Pancreas (tissue), 10 donors: ENCODE data around the gene EIF6. TPM values are rescaled to one million over a fixed set of nuclear protein-coding genes. Genes with fewer than 3 reads are reported as not detected.

Experiments used
- ATAC-seq, 4 donors: fragments of 200-7000 bp; cut with Tn5 transposase; one replicate each; pipeline versions ENCODE4 v1.8.0 to v1.9.1; 2020; ENCODE audit warnings: mild to moderate bottlenecking in 4 of 4, moderate library complexity in 4 of 4
- DNase-seq, 6 donors: peaks; one replicate each; pipeline ENCODE4 v3.0.0-alpha.2; 2020
- FAIRE-seq: peaks from 2 replicates; lab custom pipeline; 2012; peaks lifted over from hg19 to GRCh38; lab: Jason Lieb, UNC
- H3K27ac ChIP-seq, 4 donors: fragments of 200-600 bp; sonication (generic); 1 replicate in 3 of 4; 2 replicates in 1 of 4; pipeline versions ENCODE4 v1.5.0 to v1.8.0; 2020
- H3K27me3 ChIP-seq, 4 donors: fragments of 200-600 bp; one replicate each; pipeline ENCODE4 v1.8.0; 2021
- H3K36me3 ChIP-seq, 3 donors: fragments of 200-600 bp; sonication (generic) in 1 of 3; one replicate each; pipeline versions ENCODE4 v1.5.0 to v1.8.0; 2020 to 2021
- H3K4me1 ChIP-seq, 3 donors: fragments of 200-600 bp; one replicate each; pipeline ENCODE4 v1.8.0; 2021
- H3K4me3 ChIP-seq, 4 donors: fragments of 200-600 bp; sonication (generic) in 2 of 4; one replicate each; pipeline versions ENCODE4 v1.5.0 to v1.8.0; 2020 to 2021
- H3K9me3 ChIP-seq, 4 donors: fragments of 200-600 bp; one replicate each; pipeline ENCODE4 v1.8.0; 2021
- CTCF ChIP-seq, 4 donors: fragments of 200-600 bp; sonication (generic) in 3 of 4; IDR thresholded peaks; one replicate each; pipeline versions ENCODE4 v1.5.0 to v1.8.0; 2021; ENCODE audit warnings: antibody characterized with exemption in 4 of 4
- WGBS, 2 donors: extraction: QIAGEN DNeasy Blood & Tissue Kit; methylation state at CpG; one replicate each; pipeline ENCODE4 v1.1.7; 2013; 5-methylcytosine and 5-hydroxymethylcytosine counted together
- intact Hi-C, 3 donors: fragments of 100-400 bp; cut with DNase I; formaldehyde crosslinking; loops; one replicate each; pipeline versions ENCODE4 v1.11.1 to v1.14.2; 2022
- polyA plus RNA-seq, 2 donors: library from polyadenylated mRNA; stranded (reverse); fragments of 200-250 nt; gene quantifications; one replicate each; pipeline ENCODE4 v1.2.3, GENCODE V29; 2013
- total RNA-seq, 6 donors: library from RNA; stranded (reverse); fragmentation: NEBNext Ultra II Directional in 4 of 6; extraction: Animal tissue kit (Norgen Biotek cat#: 25700) in 4 of 6; gene quantifications; one replicate each; pipeline versions ENCODE4 v1.2.1 to v1.2.4, GENCODE V29; 2021 to 2023
- donor health status: healthy with polysubstance abuse.
- donor health status: DM: no; HTN: no; CAD: no; lungs with moderate emphysema.
- donor health status: DM: no; HTN: no; CAD: no.
- donor health status: control.
- donor health status: control.
- donor health status: Bipolar disorder and iron deficiency.
- donor health status: DM: yes; HTN: yes; CAD: no.
- donor health status: DM: no; HTN: no; CAD: no.
- donor health status: DM: no; HTN: no; CAD: no.
- donor health status: DM: yes; HTN: yes; CAD: no.

Gene EIF6
- total and polyA plus RNA-seq, 8 donors = 30.6 to 79.4 (median 50.4) TPM

- Histone ChIP-seq H3K9me3 (no peaks in the 10 kb centered on the region), H3K4me3 (no peak overlapping the region), H3K36me3 (no peaks in the 10 kb centered on the region), H3K27ac (no peak overlapping the region), H3K4me1 (no peaks in the 10 kb centered on the region), H3K27me3 (no peaks in the 10 kb centered on the region)
- no peak for ATAC-seq
- WGBS, 2 donors = 53 to 58% methylated on average over 7 of the region's 7 CpGs
- intact Hi-C loops = no loop called here
- no peak for TF ChIP-seq CTCF (IDR thresholded peaks at IDR 0.05)
- DNase-seq = peak in 1 of 6 donors; percentile 9
- FAIRE-seq = no peak
Observed at GRCh38 chr20:35290186-35290886, 5.8 kb upstream of the EIF6 start.

GRCh38 chr20:35288325-35289060, 3.9 kb upstream of the EIF6 start:
- WGBS, 2 donors = 75 to 83% methylated on average over 19 of the region's 19 CpGs
- intact Hi-C loops = no loop called here
- peak in 1 of 6 donors; percentile 59 for DNase-seq
- Histone ChIP-seq H3K4me1 (peaks cover 0 to 3% (median 0%) of the 10 kb centered on the region in 3 donors), H3K9me3 (no peaks in the 10 kb centered on the region), H3K4me3 (no peak overlapping the region), H3K27me3 (no peaks in the 10 kb centered on the region), H3K27ac (no peak overlapping the region), H3K36me3 (no peaks in the 10 kb centered on the region)
- no peak for TF ChIP-seq CTCF (IDR thresholded peaks at IDR 0.05)
- no peak for ATAC-seq
- FAIRE-seq = no peak

GRCh38 chr20:35287509-35288324, 3.1 kb upstream of the EIF6 start:
- H3K4me1 ChIP-seq = peaks cover 0 to 8% (median 0%) of the 10 kb centered on the region in 3 donors
- ATAC-seq (no peak), DNase-seq (peak in 2 of 6 donors; percentile 20 to 48), FAIRE-seq (no peak)
- H3K27me3 ChIP-seq = no peaks in the 10 kb centered on the region
- TF ChIP-seq CTCF (IDR thresholded peaks at IDR 0.05) = no peak
- no peaks in the 10 kb centered on the region for H3K36me3 ChIP-seq
- H3K9me3 ChIP-seq = no peaks in the 10 kb centered on the region
- no peak overlapping the region for H3K27ac ChIP-seq
- H3K4me3 ChIP-seq = no peak overlapping the region
- intact Hi-C loops = no loop called here
- WGBS, 2 donors = 72 to 88% methylated on average over 26 to 28 of the region's 28 CpGs

GRCh38 chr20:35286899-35287508, 2.4 kb upstream of the EIF6 start:
- H3K27me3 ChIP-seq = no peaks in the 10 kb centered on the region
- H3K4me3 ChIP-seq = no peak overlapping the region
- H3K9me3 ChIP-seq = no peaks in the 10 kb centered on the region
- no peaks in the 10 kb centered on the region for H3K36me3 ChIP-seq
- intact Hi-C loops = no loop called here
- peaks cover 0 to 11% (median 0%) of the 10 kb centered on the region in 3 donors for H3K4me1 ChIP-seq
- ATAC-seq (no peak), DNase-seq (peak in 1 of 6 donors; percentile 60), FAIRE-seq (no peak)
- TF ChIP-seq CTCF (IDR thresholded peaks at IDR 0.05) = no peak
- WGBS, 2 donors = 75 to 83% methylated on average over 16 to 17 of the region's 17 CpGs
- H3K27ac ChIP-seq = no peak overlapping the region
